Cardiac fibroblast (primary cell): ENCODE results near the gene HOATZ.

ENCODE experiments used
- DNase-seq, 2 donors: peaks; one replicate each; pipeline versions ENCODE4 v3.0.0 to v3.0.0-alpha.2; 2010; ENCODE audit warnings: low read depth in 2 of 2
- H3K4me3 ChIP-seq, 2 donors: replicated peaks in 1 of 2; 1 replicate in 1 of 2; 2 replicates in 1 of 2; pipeline ENCODE4 v1.5.1; 2011; ENCODE audit warnings: low read depth in 2 of 2, low read length in 2 of 2, mild to moderate bottlenecking in 2 of 2, moderate library complexity in 1 of 2
- CTCF ChIP-seq: IDR thresholded peaks from one replicate; pipeline ENCODE4 v1.5.1; 2011; ENCODE audit warnings: low read depth, mild to moderate bottlenecking, low read length, inconsistent platforms

The HOATZ gene

GRCh38 chr11:111499483-111499882 lies 15.1 kb upstream of the HOATZ start:
- no peak overlapping the region for H3K4me3 ChIP-seq
- DNase-seq: no peak
- TF ChIP-seq CTCF: no peak

- no peak for TF ChIP-seq CTCF
- DNase-seq: no peak
- H3K4me3 ChIP-seq: no peak overlapping the region
Measured at GRCh38 chr11:111500481-111500880, 14.1 kb upstream of the HOATZ start.

- H3K4me3 ChIP-seq: no peak overlapping the region
- no peak for DNase-seq
- no peak for TF ChIP-seq CTCF
Measured at GRCh38 chr11:111502611-111503010, 12.0 kb upstream of the HOATZ start.

- no peak for TF ChIP-seq CTCF
- no peak for DNase-seq
- no peak overlapping the region for H3K4me3 ChIP-seq
Measured at GRCh38 chr11:111510311-111510710, 4.3 kb upstream of the HOATZ start.

GRCh38 chr11:111512296-111513239 lies 2.0 kb upstream of the HOATZ start, which contains the start of gene BTG4:
TSS of gene BTG4 (minus strand) at chr11:111512386. CDS start at chr11:111498776, 13,610 bp downstream.
- no peak for TF ChIP-seq CTCF
- peak in 1 of 2 donors; percentile 13 for DNase-seq
- peak within 1 kb of the TSS; percentile 51 to 53 for H3K4me3 ChIP-seq

- no peak for DNase-seq
- no peak overlapping the region for H3K4me3 ChIP-seq
- no peak for TF ChIP-seq CTCF
Measured at GRCh38 chr11:111513240-111513605, 1.4 kb upstream of the HOATZ start.

GRCh38 chr11:111515591-111515990 lies 1.0 kb downstream of the HOATZ start:
- no peak overlapping the region for H3K4me3 ChIP-seq
- TF ChIP-seq CTCF: no peak
- DNase-seq: no peak
